Lower leg skin (tissue), 3 donors: ENCODE data around the gene CMC4.

Experiments
- CTCF ChIP-seq, 3 donors: fragments of 450-650 bp; IDR thresholded peaks; one replicate each; pipeline ENCODE4 v1.5.1; 2016; ENCODE audit warnings: antibody characterized with exemption in 3 of 3, mild to moderate bottlenecking in 3 of 3, moderate library complexity in 2 of 3
- POLR2A ChIP-seq, 2 donors: fragments of 450-650 bp; IDR thresholded peaks; one replicate each; pipeline ENCODE4 v1.6.1; 2016 to 2017; ENCODE audit warnings: antibody characterized with exemption in 2 of 2, mild to moderate bottlenecking in 1 of 2, moderate library complexity in 1 of 2

- TF ChIP-seq CTCF (IDR thresholded peaks at IDR 0.05), result no peak
- no peak for TF ChIP-seq POLR2A (IDR thresholded peaks at IDR 0.05)
Measured at GRCh38 chrX:155115174-155115819, 44.4 kb upstream of the CMC4 start.
